Smooth muscle cell (in vitro differentiated cells): ENCODE data around the gene WDFY2. TPM values are rescaled to one million over a fixed set of nuclear protein-coding genes. Genes with fewer than 3 reads are reported as not detected.

Experiments
- DNase-seq: peaks from one replicate; lab custom pipeline; 2025; ENCODE audit not compliant: unreplicated experiment; lab: John Stamatoyannopoulos, UW
- H2AFZ ChIP-seq: fragments of 200-600 bp; sonication (generic); 2 replicates; pipeline ENCODE4 v1.6.0; 2016; ENCODE audit warnings: antibody characterized with exemption, low read depth, mild to moderate bottlenecking
- H3F3A ChIP-seq: fragments of 200-600 bp; sonication (generic); 2 replicates; pipeline ENCODE4 v1.6.0; 2017; ENCODE audit warnings: antibody characterized with exemption, low read depth
- H3K27ac ChIP-seq: fragments of 200-600 bp; sonication (generic); 2 replicates; pipeline ENCODE4 v1.5.1; 2016; ENCODE audit warnings: low read depth, mild to moderate bottlenecking
- H3K27me3 ChIP-seq: fragments of 200-600 bp; sonication (generic); 2 replicates; pipeline ENCODE4 v1.6.1; 2016; ENCODE audit warnings: low read depth, mild to moderate bottlenecking
- H3K36me3 ChIP-seq: fragments of 200-600 bp; sonication (generic); 2 replicates; pipeline ENCODE4 v1.5.1; 2016; ENCODE audit warnings: low read depth
- H3K4me1 ChIP-seq: fragments of 200-600 bp; sonication (generic); 2 replicates; pipeline ENCODE4 v1.5.1; 2016; ENCODE audit warnings: low read depth
- H3K4me2 ChIP-seq: fragments of 200-600 bp; sonication (generic); 2 replicates; pipeline ENCODE4 v1.6.0; 2016; ENCODE audit warnings: mild to moderate bottlenecking
- H3K4me3 ChIP-seq: fragments of 200-600 bp; sonication (generic); 2 replicates; pipeline ENCODE4 v1.5.1; 2016; ENCODE audit warnings: mild to moderate bottlenecking
- H3K79me2 ChIP-seq: fragments of 200-600 bp; sonication (generic); 2 replicates; pipeline ENCODE4 v1.6.0; 2016; ENCODE audit warnings: low read depth, mild to moderate bottlenecking
- H3K9ac ChIP-seq: fragments of 200-600 bp; sonication (generic); 2 replicates; pipeline ENCODE4 v1.6.0; 2016; ENCODE audit warnings: low read depth
- H3K9me3 ChIP-seq: fragments of 200-600 bp; sonication (generic); replicated peaks from 2 replicates; pipeline ENCODE4 v1.5.1; 2016; ENCODE audit warnings: low read depth
- H4K20me1 ChIP-seq: fragments of 200-600 bp; sonication (generic); 2 replicates; pipeline ENCODE4 v1.6.0; 2016; ENCODE audit warnings: low read depth
- CTCF ChIP-seq: fragments of 200-600 bp; sonication (generic); IDR thresholded peaks from 2 replicates; pipeline ENCODE4 v1.5.1; 2017; ENCODE audit warnings: borderline replicate concordance, mild to moderate bottlenecking, antibody characterized with exemption; ENCODE audit not compliant: insufficient read depth, poor library complexity, severe bottlenecking
- WGBS: methylation state at CpG from one replicate; pipeline ENCODE4 v1.1.7; 2016; ENCODE audit warnings: low lambda C conversion rate; 5-methylcytosine and 5-hydroxymethylcytosine counted together
- polyA plus RNA-seq: library from polyadenylated mRNA; unstranded; fragments of >200 nt; fragmentation: Nextera tagmentation; extraction: Ambion mirVana; gene quantifications from 2 replicates; pipeline ENCODE4 v1.2.1, GENCODE V29; 2016
- total RNA-seq: library from RNA; depleted of rRNA; stranded (reverse); fragments of >200 nt; gene quantifications from 2 replicates; pipeline ENCODE4 v1.2.3, GENCODE V29; 2014

Gene WDFY2
- total and polyA plus RNA-seq, 2 experiments from 2014 or later: 6.6 to 13.7 TPM

DNA sequence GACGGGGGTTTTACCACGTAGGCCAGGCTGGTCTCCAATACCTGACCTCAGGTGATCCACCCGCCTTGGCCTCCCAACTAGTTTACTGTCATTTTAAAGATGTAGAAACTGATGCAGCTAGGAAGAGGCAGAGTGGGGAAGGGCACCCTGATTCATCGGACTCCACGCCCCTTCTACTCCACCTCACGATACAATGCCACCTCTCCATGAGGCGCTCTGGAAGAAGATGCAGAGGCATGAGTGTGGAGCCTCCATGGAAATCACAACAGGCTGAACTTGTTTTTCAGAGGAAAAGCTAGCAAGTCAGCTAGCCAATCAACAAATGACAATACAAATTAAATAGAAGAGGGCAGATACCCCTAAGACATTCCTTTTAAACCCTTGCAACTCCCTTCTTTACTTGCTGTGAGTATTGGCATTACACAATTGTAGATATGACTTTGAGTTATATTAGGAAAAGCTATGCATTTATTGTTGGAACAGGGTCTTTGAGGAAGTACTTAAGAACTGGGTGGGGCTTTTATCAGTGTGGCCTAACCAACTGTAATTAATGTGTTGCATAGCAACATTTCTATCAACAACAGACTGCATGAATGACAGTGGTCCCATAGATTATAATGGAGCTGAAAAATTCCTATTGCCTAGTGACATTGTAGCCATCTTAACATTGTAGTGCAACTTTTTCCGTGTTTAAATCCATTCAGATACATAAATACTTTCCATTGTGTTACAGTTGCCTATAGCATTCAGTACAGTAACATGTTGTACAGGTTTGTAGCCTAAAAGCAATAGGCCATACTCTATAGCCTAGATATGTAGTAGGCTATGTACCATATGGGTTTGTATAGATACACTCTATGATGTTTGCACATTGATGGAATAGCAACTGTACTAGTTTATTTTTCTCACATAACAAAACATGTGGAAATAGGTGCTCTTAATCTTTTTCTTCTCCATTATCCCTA lies 17.6 kb downstream of the WDFY2 start:
- no peak overlapping the region for H3K27ac ChIP-seq
- peaks cover 3% of the 10 kb centered on the region for H3K4me1 ChIP-seq
- H3F3A ChIP-seq: no peaks in the 10 kb centered on the region
- no peak for TF ChIP-seq CTCF
- H4K20me1 ChIP-seq: peaks cover 32% of the 10 kb centered on the region
- WGBS: 97% methylated on average over 8 of the region's 8 CpGs
- H3K4me2 ChIP-seq: no peak overlapping the region
- no peak for DNase-seq
- H3K9ac ChIP-seq: no peak overlapping the region
- no peak overlapping the region for H3K4me3 ChIP-seq
- H3K79me2 ChIP-seq: peaks cover 48% of the 10 kb centered on the region
- no peaks in the 10 kb centered on the region for H3K36me3 ChIP-seq
- no peaks in the 10 kb centered on the region for H3K27me3 ChIP-seq
- H2AFZ ChIP-seq: no peak overlapping the region
- no peaks in the 10 kb centered on the region for H3K9me3 ChIP-seq

GRCh38 chr13:51603716-51604115 lies 19.5 kb downstream of the WDFY2 start:
- Histone ChIP-seq H2AFZ (no peak overlapping the region), H3F3A (no peaks in the 10 kb centered on the region), H3K9ac (no peak overlapping the region), H3K4me1 (no peaks in the 10 kb centered on the region), H3K4me2 (no peak overlapping the region), H4K20me1 (peaks cover 28% of the 10 kb centered on the region), H3K4me3 (no peak overlapping the region), H3K9me3 (no peaks in the 10 kb centered on the region), H3K79me2 (peaks cover 47% of the 10 kb centered on the region), H3K27ac (no peak overlapping the region), H3K36me3 (no peaks in the 10 kb centered on the region), H3K27me3 (no peaks in the 10 kb centered on the region)
- 100% methylated on average over 1 of the region's 1 CpG for WGBS
- no peak for TF ChIP-seq CTCF
- no peak for DNase-seq

DNA sequence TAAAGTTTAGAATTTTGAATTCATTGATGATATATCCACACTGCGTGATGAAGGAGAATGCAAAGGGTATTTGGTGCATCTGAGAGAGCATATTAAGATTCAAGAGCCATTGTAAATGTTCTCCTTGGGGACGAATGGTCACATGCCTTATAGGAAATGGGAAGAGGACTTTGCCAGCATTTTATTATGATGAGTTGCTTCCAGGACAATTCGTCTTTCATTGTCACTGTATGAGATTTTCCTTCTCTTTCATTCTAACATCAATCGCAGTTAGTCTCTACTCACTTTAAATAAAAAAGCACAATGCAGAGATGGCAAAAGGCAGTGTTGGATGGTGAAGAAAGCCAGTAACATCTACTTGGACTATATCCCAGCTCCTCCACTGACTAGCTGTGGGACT lies 21.4 kb downstream of the WDFY2 start:
- Histone ChIP-seq H3K27ac (no peak overlapping the region), H3K9me3 (no peaks in the 10 kb centered on the region), H3K36me3 (no peaks in the 10 kb centered on the region), H3K9ac (no peak overlapping the region), H3K4me2 (no peak overlapping the region), H3K27me3 (no peaks in the 10 kb centered on the region), H3K4me3 (no peak overlapping the region), H3K4me1 (no peaks in the 10 kb centered on the region), H3K79me2 (peaks cover 59% of the 10 kb centered on the region), H2AFZ (no peak overlapping the region), H3F3A (no peaks in the 10 kb centered on the region), H4K20me1 (peaks cover 33% of the 10 kb centered on the region)
- 94% methylated on average over 4 of the region's 4 CpGs for WGBS
- TF ChIP-seq CTCF: no peak
- no peak for DNase-seq
